ENCODE results near the gene RBM10.

- no peak for TF ChIP-seq CTCF (IDR thresholded peaks at IDR 0.05; ENCODE audit: poor library complexity)
- TF ChIP-seq EZH2 (IDR thresholded peaks at IDR 0.05; ENCODE audit: borderline replicate concordance) = no peak
These were observed 63.1 kb downstream of the RBM10 start for GRCh38 chrX:47208108-47208507.

All from hepatocyte (in vitro differentiated cells).